ENCODE data around the gene GGT5.

Gene GGT5

DNA sequence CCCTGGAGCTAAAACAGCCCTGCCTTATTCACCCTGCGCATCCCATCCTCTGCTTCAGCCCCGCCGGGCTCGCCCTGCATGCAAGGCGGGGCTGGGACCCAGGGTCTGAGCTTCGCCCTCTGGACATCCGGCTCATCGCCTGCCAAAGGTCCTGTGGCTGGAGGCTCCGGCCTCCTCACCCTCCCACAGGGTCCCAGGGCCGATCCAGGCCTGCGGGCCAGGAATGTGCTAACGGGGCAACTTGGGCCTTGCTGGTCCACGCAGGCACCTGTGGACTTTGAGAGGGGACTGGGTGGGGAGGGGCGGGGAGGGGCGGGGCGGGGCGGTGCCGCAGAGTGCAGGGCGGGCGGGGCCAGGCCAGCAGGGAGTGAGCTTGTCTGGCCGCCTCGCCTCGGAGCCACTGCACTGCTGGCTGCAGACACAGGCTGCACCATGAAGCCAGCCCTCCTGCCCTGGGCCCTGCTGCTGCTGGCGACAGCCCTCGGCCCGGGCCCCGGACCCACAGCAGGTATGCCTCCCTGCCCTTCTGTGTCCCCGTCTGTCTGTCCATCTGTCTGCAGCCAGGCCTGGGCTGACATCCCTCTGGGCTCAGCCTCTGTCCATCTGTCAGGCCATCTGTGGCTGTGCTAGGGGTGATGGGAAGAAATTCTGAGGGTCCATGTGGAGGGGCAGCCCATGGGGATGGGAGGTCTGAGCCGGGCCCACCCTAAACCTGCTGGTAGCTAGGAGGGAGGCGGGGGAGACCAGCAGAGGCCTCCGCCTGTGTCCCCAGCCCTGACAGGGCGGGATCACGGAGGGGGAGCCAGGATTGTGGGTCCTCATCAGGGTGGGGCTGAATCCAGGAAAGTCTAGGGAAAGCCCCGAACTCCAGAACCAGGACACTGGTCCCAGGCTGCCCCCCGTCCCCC is 63.5 kb downstream of the GGT5 start, which contains the start of gene SUSD2:
TSS of gene SUSD2 (plus strand) at position 400 of the 908 bp plus-strand sequence. CDS start at position 433, 33 bp downstream.
- peak; percentile 44 for DNase-seq

DNA sequence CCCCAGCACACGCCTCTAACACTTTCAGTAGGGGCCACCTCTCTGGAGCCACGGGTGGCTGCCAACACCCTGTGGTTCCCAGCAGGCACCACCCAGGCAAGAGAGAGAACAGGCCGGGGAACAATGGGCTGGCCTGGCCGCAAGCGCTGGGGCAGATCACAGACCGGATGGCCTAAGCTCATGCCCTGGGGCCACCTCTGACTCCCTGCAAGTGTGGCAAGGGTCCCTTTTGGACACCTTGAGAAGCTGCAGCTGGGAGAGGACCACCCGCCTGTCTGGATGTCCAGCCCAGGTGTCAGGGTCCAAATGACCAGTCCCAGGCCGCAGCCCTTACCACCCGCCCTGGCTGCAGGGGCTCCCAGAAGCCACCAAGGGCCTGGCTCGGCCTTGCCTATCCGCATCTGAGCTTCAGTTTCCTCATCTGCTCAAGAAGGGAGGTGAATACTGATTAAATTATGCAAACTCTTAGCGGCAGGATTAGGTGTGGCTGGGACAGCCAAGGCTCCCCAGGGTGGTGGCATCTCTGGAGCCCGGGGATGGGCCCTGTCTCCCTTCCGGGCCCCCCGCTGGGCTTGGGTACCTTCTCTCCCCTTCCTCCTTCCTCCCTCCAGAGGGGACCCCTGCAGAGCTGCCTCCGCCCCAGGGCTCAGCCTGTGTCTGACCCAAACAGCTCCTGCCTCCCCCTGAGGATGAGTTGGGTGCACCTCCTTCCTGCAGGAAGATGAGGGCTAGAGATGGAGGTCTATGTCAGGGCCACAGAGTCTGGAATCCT is 64.4 kb downstream of the GGT5 start:
- DNase-seq = no peak

DNA sequence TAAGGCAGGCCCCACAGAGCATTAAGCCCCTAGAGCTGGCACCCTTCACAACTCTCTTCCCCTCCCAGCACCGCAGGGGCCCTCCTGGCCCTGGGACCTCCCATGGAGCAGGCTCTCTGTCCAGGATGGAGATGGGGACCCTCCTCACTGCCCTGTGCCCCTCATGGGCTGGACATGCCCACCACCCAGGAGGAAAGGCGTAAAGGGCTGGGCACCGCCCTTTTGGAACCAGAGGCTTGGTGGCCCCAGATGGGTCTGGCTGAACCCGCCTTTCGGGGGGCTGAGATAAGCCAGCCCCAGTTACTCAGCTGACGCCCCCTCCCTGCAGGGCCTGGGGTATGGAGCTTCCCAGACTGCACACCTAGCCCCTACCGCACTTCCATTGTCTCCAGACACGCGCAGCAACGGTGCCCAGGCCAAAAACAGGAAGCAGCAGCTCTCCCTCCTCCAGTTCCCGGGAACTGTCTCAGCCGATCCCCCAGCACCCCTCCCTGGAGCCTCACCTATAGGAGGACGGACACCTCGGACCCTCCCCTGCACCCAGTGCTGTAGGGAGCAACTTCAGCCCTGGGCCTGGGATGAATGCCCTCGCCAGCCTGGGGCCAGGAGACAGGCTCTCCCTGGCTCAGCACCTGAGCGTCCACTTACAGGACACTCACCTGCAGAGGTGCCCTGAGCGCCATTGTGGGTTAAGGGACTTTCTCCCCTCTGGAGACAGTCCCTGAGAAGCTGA is 65.2 kb downstream of the GGT5 start:
- DNase-seq = no peak

DNA sequence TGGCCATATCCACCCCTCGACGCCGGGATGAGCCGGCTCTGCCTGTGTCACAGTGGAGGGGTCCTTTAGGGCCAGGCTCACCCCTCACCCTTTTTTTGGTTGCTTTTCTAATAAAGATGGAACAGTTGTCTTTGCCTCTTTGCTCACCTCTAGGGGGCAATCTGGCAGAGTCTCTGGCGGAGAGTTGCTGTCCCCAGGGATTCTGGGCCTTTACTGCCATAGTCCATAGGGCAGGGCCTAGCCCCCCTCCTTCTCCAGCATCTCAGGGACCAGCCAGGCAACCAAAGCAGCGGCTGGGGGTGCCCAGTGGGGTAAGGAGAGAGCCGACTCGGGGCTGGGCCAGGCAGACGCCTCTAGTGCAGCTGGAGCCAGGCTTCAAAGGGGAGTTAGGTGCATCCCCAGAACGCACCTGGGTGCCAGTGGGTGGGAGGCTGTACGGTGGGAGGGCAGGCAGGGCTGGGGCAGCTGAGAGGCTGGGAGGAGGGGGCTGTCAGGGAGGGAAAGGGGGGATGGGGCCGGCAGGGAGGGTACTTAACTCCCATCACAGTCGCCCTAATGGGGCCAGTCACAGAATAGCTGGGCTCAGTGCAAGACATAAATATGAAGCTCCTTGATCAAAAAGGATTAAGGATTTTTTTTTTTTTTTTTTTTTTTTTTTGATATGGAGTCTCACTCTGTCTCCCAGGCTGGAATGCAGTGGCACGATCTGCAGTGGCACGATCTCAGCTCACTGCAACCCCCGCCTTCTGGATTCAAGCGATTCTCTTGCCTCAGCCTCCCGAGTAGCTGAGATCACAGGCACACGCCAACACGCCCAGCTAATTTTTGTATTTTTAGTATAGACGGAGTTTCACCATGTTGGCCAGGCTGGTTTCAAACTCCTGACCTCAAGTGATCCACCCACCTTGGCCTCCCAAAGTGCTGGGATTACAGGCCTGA is 66.1 kb downstream of the GGT5 start:
- peak; percentile 5 for DNase-seq

DNA sequence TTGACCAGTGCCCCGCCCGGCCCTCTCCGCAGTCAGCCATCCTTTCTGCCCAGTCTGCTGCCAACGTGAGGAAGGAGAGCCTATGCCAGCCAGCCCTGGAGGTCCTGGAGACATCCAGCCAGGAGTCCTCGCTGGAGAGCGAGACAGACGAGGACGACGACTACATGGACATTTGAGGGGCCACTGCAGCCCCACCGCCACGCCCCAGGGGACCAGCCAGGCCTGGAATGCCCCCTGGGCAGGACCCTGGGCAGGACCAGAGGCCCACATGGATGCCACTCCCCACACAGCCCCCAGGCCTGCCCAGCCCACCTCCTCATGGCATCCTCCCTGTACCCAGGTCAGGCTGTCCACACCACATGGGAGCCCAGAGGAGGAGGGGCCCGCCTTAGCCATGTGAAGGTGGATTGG is 66.9 kb downstream of the GGT5 start:
- DNase-seq = no peak

DNA sequence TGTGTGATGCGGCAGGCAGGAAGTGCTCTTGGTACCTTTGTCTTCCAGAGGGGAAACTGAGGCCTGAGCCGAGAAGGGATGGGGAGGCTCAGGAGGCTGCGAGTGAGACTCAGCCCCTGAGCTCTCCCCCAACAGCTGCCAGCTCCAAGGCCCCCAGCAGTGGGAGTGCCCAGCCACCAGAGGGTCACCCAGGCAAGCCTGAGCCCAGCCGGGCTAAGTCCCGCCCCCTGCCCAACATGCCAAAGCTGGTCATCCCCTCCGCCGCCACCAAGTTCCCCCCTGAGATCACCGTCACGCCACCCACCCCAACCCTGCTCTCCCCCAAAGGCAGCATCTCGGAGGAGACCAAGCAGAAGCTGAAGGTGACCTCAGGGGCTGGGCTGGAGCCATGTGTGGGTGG is 67.4 kb downstream of the GGT5 start:
- DNase-seq = no peak

DNA sequence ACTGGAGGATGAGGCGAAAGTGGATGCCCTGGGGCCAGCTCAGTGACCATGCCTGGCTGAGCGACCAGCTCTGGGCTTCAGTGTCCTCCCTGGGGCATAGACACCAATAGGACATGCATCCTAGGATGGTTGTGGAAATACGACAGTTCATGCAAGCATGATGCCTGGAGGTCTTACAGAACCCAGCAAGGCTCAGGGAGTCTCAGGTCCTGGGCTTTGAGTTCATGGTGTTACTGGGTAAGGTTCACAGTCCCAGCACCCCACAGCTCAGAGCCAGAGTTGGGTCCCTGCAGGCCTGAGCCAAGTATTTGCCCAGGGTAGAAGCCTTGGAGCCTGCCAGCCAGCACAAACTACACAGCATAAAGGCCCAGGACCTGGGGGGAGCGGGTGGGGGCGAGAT is 67.8 kb downstream of the GGT5 start:
- no peak for DNase-seq

DNA sequence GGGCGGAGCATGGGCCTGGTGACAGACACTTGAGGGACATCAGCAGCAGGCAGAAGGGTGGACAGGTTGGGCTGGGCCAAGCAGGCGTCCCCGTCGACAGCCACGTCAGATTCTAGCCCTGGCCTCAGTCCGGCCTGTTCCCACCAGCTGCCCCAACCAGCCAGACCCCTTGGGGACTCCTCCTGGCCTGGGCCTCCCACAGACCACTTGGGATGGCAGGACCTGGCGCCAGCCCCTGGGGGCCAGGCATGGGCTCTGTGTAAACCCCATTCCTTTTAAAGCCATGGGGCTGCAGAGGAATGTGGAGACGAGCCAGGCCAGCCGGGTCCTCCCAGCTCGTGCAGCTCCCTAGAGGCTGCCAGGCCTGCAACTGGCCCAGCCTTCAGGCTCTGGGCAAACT is 68.3 kb downstream of the GGT5 start:
- no peak for DNase-seq

DNA sequence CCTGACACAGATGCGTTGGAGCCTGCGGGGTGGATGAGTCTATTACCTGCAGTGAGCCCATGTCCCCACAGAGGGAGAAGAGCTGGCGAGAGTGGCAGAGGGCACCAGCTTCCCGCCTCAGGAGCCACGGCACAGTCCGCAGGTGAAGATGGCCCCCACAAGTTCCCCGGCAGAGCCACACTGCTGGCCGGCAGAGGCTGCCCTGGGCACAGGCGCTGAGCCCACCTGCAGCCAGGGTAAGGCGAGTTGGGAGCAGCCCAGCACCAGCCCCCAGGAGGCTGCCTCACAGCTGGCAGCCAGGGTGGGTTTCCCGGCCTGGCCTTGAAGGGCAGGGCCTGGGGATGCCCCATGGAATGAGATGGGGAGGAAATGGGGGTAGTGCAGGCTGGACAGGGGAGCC is 68.8 kb downstream of the GGT5 start:
- no peak for DNase-seq

DNA sequence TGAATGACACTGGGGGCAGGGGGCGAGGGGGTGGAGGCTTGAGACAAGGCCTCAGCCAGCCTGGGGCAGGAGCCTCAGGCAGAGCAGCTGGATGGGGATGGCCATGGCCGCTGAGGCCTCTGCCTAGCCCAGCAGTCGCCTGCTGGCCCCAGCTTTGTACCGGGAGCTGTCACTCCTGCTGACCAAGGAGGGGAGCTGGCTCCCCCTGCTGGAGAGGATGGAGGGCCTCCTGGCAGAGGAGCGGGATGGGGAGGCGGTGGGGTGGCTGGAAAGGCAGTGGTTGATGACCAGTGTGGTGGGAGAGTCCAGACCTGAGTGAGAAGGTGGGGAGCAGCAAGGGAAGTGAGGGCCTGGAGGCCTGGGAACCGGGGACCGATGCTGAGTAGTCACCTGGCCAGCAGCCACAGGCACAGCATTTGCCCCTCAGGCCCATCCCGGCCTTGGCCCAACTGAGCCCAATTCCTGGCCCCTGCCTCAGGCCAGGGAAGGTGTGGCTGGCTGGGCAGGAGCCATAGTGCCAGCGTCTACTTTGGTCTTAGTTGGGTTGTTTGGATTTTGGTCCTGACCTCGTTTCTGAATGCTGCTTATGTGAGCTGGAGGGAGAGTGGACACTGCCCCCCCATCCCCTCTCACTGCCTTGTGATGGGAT is 69.6 kb downstream of the GGT5 start:
- peak; percentile 4 for DNase-seq

DNA sequence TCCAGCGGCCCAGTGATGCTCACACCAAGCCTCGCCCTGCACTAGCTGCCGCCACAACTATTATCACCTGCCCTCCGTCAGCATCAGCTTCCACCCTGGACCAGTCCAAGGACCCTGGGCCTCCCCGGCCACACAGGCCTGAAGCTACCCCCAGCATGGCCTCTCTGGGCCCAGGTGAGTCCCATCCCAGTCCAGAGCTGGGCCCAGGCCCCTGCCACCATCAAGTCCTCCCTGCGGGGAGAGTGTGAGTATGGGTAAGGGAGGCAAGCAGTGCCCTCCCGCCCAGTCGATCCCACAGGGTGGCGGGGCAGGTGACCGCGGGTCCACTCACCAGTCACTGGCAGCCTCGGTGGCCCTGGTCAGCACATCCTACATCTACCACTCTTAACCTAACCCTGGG is 73.1 kb downstream of the GGT5 start:
- DNase-seq = no peak

DNA sequence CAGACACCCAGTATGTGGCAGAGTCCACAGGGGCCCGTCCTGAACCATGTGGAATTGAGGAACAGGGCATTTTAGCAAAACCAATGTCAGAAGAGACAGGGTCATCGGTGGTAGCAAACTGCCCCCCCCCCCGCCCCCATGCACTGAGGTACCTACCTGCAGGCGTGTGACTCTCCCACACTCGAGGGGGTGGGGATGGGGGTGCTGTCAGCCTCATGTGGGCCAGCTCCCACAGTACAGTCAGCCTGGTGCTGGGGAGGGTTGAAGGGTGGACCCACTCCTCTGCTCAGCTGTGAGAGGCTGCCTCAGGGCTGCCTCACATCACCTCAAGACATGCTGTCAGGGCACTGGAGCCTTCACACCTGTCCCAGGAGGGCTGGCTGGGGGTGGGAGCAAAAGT is 74.2 kb downstream of the GGT5 start:
- DNase-seq = no peak

DNA sequence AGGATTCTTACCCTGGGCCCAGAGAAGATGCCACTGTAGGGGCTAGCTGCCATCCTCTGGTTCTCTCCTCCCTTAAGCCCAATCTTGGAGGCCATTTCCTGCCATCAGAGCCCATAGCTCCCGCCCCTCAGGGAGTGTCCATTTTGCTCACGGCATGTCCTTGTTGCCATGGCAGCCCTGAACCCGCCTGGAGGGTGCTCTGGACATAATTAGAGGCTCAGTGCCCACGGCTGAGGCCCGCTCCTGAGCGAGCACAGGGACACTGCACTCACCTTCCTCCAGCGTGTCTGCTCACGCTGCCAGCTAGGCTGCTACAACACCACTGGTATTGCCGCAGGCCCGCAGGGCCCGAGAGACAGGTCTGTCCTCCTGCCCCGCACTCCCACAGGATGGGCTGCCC is 74.7 kb downstream of the GGT5 start:
- no peak for DNase-seq
